Measurements from ENCODE around the gene KCTD17. TPM values are rescaled to one million over a fixed set of nuclear protein-coding genes. Genes with fewer than 3 reads are reported as not detected.

The KCTD17 gene
- total RNA-seq, 1 donor: 10.0 TPM

- Histone ChIP-seq H3K9me3 (ENCODE audit: low read depth, low read length) (no peaks in the 10 kb centered on the region), H3K4me1 (ENCODE audit: insufficient read depth, low read length) (peaks cover 15% of the 10 kb centered on the region), H3K27me3 (ENCODE audit: insufficient read depth, low read length) (no peaks in the 10 kb centered on the region), H3K4me3 (ENCODE audit: low read length) (no peak overlapping the region)
Observed at GRCh38 chr22:37044634-37045625, 6.6 kb upstream of the KCTD17 start.

- peaks cover 24% of the 10 kb centered on the region for H3K4me1 ChIP-seq (ENCODE audit: insufficient read depth, low read length)
- no peaks in the 10 kb centered on the region for H3K9me3 ChIP-seq (ENCODE audit: low read depth, low read length)
- no peak overlapping the region for H3K4me3 ChIP-seq (ENCODE audit: low read length)
- H3K27me3 ChIP-seq (ENCODE audit: insufficient read depth, low read length): no peaks in the 10 kb centered on the region
Observed at GRCh38 chr22:37045958-37046357, 5.6 kb upstream of the KCTD17 start.

DNA sequence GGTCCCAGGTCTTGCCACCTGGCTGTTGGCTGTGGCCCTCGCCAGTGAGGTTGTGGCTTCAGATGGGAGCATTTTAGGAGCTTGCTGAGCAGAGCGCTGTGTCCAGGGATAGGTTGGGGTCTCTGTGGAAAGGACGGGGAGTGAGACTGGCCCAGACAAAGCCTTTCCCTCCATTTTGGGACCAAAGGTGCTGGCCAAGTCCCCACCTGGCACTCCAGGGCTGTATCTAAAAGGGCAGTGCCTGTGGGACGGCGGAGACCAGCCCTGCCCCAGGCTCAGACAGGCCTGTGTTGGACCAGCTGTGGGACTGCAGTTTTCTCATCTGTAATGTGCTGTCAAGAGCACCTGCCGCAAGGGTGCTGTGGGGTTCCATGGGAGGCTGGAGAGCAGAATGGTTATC lies 5.0 kb upstream of the KCTD17 start:
- Histone ChIP-seq H3K4me3 (ENCODE audit: low read length) (no peak overlapping the region), H3K9me3 (ENCODE audit: low read depth, low read length) (no peaks in the 10 kb centered on the region), H3K27me3 (ENCODE audit: insufficient read depth, low read length) (no peaks in the 10 kb centered on the region), H3K4me1 (ENCODE audit: insufficient read depth, low read length) (peaks cover 28% of the 10 kb centered on the region)

DNA sequence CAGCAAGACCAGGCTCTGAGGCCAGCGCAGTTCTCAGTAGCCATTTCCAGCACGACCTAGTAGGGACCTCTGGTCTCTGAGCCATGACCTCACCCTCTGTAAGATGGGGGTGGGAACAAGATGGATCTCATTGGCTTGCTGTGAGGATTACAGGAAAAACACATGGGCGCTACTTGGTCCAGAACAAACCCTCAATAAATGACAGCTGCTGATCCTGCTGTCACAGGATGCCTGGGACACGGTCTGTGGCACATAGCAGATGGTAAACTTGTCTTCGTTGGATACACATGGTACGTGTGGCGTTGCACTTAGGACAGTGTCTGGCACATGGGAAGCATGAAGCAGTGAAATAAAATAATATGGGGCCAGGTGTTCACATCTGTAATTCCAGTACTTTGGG lies 4.5 kb upstream of the KCTD17 start:
- no peak overlapping the region for H3K4me3 ChIP-seq (ENCODE audit: low read length)
- peaks cover 31% of the 10 kb centered on the region for H3K4me1 ChIP-seq (ENCODE audit: insufficient read depth, low read length)
- no peaks in the 10 kb centered on the region for H3K9me3 ChIP-seq (ENCODE audit: low read depth, low read length)
- no peaks in the 10 kb centered on the region for H3K27me3 ChIP-seq (ENCODE audit: insufficient read depth, low read length)

DNA sequence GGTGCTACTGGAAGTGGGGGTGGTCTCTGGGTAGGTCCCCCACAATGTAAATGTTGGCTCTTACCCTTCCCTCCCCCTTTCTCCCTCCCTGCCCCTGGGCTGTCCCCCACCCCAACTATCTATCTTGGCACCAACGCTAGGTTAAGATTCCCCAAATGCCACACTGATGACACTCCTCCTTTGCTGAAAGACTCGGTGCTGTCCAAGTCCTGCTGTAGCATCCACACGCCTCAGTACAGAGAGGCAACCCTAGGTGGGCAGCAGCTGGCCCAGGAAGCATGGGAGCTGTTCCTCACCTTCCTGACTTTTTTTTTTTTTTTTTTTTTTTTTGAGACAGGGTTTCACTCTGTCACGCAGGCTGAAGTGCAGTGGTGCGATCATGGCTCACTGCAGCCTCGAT lies 3.4 kb upstream of the KCTD17 start:
- Histone ChIP-seq H3K4me1 (ENCODE audit: insufficient read depth, low read length) (peaks cover 41% of the 10 kb centered on the region), H3K9me3 (ENCODE audit: low read depth, low read length) (no peaks in the 10 kb centered on the region), H3K27me3 (ENCODE audit: insufficient read depth, low read length) (no peaks in the 10 kb centered on the region), H3K4me3 (ENCODE audit: low read length) (no peak overlapping the region)

DNA sequence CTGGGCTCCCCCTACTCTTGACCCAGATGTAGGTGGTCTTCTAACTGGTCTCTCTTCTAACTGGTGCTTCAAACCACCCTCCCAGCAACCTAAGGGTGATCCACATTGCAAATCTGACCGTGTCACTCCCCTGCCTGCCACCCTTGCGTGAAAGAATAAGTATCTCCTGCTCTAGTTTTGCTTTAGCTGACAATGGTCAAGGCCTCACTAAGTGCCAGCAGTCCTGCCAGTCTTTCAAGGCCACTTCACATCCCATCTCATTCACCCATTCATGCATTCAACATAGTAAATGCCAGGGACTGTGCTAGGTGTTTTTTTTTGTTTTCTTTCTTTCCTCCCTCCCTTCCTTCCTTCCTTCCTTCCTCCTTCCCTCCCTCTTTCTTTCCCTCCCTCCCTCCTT lies 2.3 kb upstream of the KCTD17 start:
- Histone ChIP-seq H3K4me3 (ENCODE audit: low read length) (no peak overlapping the region), H3K27me3 (ENCODE audit: insufficient read depth, low read length) (no peaks in the 10 kb centered on the region), H3K9me3 (ENCODE audit: low read depth, low read length) (no peaks in the 10 kb centered on the region), H3K4me1 (ENCODE audit: insufficient read depth, low read length) (peaks cover 41% of the 10 kb centered on the region)

- Histone ChIP-seq H3K27me3 (ENCODE audit: insufficient read depth, low read length) (no peaks in the 10 kb centered on the region), H3K9me3 (ENCODE audit: low read depth, low read length) (no peaks in the 10 kb centered on the region), H3K4me3 (ENCODE audit: low read length) (no peak overlapping the region)
Observed at GRCh38 chr22:37050913-37051312, 629 bp upstream of the KCTD17 start.

GRCh38 chr22:37052386-37053309 lies 1.1 kb downstream of the KCTD17 start:
- no peaks in the 10 kb centered on the region for H3K9me3 ChIP-seq (ENCODE audit: low read depth, low read length)
- H3K4me1 ChIP-seq (ENCODE audit: insufficient read depth, low read length): peaks cover 26% of the 10 kb centered on the region
- H3K27me3 ChIP-seq (ENCODE audit: insufficient read depth, low read length): no peaks in the 10 kb centered on the region
- H3K4me3 ChIP-seq (ENCODE audit: low read length): no peak overlapping the region

More at GRCh38 chr22:37050913-37051312, 629 bp upstream of the KCTD17 start:
- peaks cover 28% of the 10 kb centered on the region for H3K4me1 ChIP-seq (ENCODE audit: insufficient read depth, low read length)

- no peak overlapping the region for H3K4me3 ChIP-seq (ENCODE audit: low read length)
- H3K9me3 ChIP-seq (ENCODE audit: low read depth, low read length): no peaks in the 10 kb centered on the region
- H3K27me3 ChIP-seq (ENCODE audit: insufficient read depth, low read length): no peaks in the 10 kb centered on the region
- peaks cover 26% of the 10 kb centered on the region for H3K4me1 ChIP-seq (ENCODE audit: insufficient read depth, low read length)
Observed at GRCh38 chr22:37053310-37054055, 1.9 kb downstream of the KCTD17 start.

- no peak overlapping the region for H3K4me3 ChIP-seq (ENCODE audit: low read length)
- peaks cover 26% of the 10 kb centered on the region for H3K4me1 ChIP-seq (ENCODE audit: insufficient read depth, low read length)
- no peaks in the 10 kb centered on the region for H3K9me3 ChIP-seq (ENCODE audit: low read depth, low read length)
- H3K27me3 ChIP-seq (ENCODE audit: insufficient read depth, low read length): no peaks in the 10 kb centered on the region
Observed at GRCh38 chr22:37054056-37054395, 2.5 kb downstream of the KCTD17 start.

- Histone ChIP-seq H3K4me1 (ENCODE audit: insufficient read depth, low read length) (peaks cover 26% of the 10 kb centered on the region), H3K27me3 (ENCODE audit: insufficient read depth, low read length) (no peaks in the 10 kb centered on the region), H3K4me3 (ENCODE audit: low read length) (no peak overlapping the region), H3K9me3 (ENCODE audit: low read depth, low read length) (no peaks in the 10 kb centered on the region)
Observed at GRCh38 chr22:37054600-37055365, 3.2 kb downstream of the KCTD17 start.

DNA sequence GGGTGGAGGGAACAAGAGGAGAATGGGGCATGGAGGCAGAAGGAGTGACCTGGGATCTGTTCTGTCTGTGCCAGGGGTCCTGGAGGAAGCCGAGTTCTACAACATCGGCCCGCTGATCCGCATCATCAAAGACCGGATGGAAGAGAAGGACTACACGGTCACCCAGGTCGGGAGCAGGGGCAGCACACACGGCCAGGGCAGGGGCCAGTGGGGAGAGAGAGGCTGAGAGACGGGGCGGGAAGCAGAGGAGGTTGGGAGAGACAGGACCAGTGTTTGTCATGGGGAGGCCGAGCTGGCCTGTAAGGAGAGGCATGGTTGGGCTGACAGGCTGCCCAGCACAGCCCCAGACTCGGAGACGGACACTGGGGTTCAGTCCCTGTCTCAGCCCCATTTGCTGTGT lies 4.7 kb downstream of the KCTD17 start:
- Histone ChIP-seq H3K27me3 (ENCODE audit: insufficient read depth, low read length) (no peaks in the 10 kb centered on the region), H3K4me3 (ENCODE audit: low read length) (no peak overlapping the region), H3K4me1 (ENCODE audit: insufficient read depth, low read length) (peaks cover 14% of the 10 kb centered on the region), H3K9me3 (ENCODE audit: low read depth, low read length) (no peaks in the 10 kb centered on the region)

- peaks cover 8% of the 10 kb centered on the region for H3K4me1 ChIP-seq (ENCODE audit: insufficient read depth, low read length)
- no peaks in the 10 kb centered on the region for H3K27me3 ChIP-seq (ENCODE audit: insufficient read depth, low read length)
- no peaks in the 10 kb centered on the region for H3K9me3 ChIP-seq (ENCODE audit: low read depth, low read length)
- H3K4me3 ChIP-seq (ENCODE audit: low read length): no peak overlapping the region
Observed at GRCh38 chr22:37057226-37057625, 5.7 kb downstream of the KCTD17 start.
